Thoracic aorta (tissue), 2 donors: ENCODE results near the gene NASP. TPM values are rescaled to one million over a fixed set of nuclear protein-coding genes. Genes with fewer than 3 reads are reported as not detected.

ENCODE experiments used
- ATAC-seq: fragments of 150-250 bp; one replicate; pipeline ENCODE4 v1.8.0; 2017; ENCODE audit warnings: low read depth; ENCODE audit not compliant: insufficient number of reproducible peaks, low FRiP score
- DNase-seq: peaks from one replicate; pipeline ENCODE4 v3.0.0-alpha.2; 2020; ENCODE audit warnings: low spot score
- H3K27ac ChIP-seq, 2 donors: fragments of 200-600 bp; sonication (generic); 1 replicate in 1 of 2; 2 replicates in 1 of 2; pipeline ENCODE4 v1.5.1; 2016; ENCODE audit warnings: mild to moderate bottlenecking in 2 of 2, moderate library complexity in 2 of 2
- H3K27me3 ChIP-seq: fragments of 200-600 bp; sonication (generic); replicated peaks from 2 replicates; pipeline ENCODE4 v1.6.0; 2016; ENCODE audit warnings: mild to moderate bottlenecking; ENCODE audit not compliant: insufficient read depth
- H3K36me3 ChIP-seq: fragments of 200-600 bp; sonication (generic); one replicate; pipeline ENCODE4 v1.5.1; 2016
- H3K4me1 ChIP-seq, 2 donors: fragments of 200-600 bp; sonication (generic); 1 replicate in 1 of 2; 2 replicates in 1 of 2; pipeline versions ENCODE4 v1.5.1 to v1.6.0; 2016; ENCODE audit warnings: low read depth in 2 of 2, mild to moderate bottlenecking in 1 of 2; ENCODE audit not compliant: control insufficient read depth in 1 of 2
- H3K4me3 ChIP-seq: fragments of 200-600 bp; sonication (generic); 2 replicates; pipeline ENCODE4 v1.5.1; 2016; ENCODE audit warnings: mild to moderate bottlenecking
- H3K9me3 ChIP-seq: fragments of 200-600 bp; sonication (generic); 2 replicates; pipeline ENCODE4 v1.5.1; 2016
- total RNA-seq, 2 donors: library from RNA; depleted of rRNA; stranded (reverse); fragments of >200 nt; gene quantifications; one replicate each; pipeline versions ENCODE4 v1.1.0 to v1.2.3, GENCODE V29; 2016
- TF ChIP-seq, protein P1 (sequence below): fragments of 200-600 bp; sonication (generic); IDR thresholded peaks from one replicate; pipeline ENCODE4 v1.5.1; 2019; ENCODE audit warnings: antibody characterized with exemption

NASP gene
- total RNA-seq, 2 donors from 2014 or later = 34.7 to 91.4 TPM

DNA sequence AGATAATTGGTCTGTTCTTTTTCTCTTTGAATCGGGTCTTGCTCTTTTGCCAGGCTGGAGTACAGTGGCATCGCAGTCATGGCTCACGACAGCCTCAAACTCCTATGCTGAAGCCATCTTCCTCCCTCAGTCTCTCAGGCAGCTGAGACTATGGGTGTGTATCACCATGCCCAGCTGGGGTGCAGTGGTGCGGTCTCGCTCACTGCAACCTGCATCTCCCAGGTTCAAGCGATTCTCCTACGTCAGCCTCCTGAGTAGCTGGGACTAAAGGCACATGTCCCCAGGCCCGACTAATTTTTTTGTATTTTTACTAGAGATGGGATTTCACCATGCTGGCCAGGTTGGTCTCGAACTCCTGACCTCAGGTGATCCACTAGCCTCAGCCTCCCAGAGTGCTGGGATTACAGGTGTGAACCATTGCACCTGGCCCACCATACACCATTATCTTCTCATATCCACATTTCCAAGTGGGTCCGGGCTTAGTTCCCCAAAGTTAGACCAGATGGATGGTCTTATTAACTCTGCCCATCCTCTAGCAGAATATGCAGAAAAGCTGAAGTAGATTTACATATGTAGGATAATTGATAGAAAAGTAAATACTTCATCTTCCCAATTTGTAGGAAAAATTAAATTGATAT, 26.9 kb downstream of the NASP start:
- Histone ChIP-seq H3K4me1 (peaks cover 0 to 4% of the 10 kb centered on the region in 2 donors), H3K4me3 (no peak overlapping the region), H3K27me3 (no peaks in the 10 kb centered on the region), H3K36me3 (peaks cover 29% of the 10 kb centered on the region), H3K9me3 (no peaks in the 10 kb centered on the region), H3K27ac (no peak overlapping the region)
- no peak for DNase-seq
- no peak for ATAC-seq
- TF ChIP-seq, protein P1, sequence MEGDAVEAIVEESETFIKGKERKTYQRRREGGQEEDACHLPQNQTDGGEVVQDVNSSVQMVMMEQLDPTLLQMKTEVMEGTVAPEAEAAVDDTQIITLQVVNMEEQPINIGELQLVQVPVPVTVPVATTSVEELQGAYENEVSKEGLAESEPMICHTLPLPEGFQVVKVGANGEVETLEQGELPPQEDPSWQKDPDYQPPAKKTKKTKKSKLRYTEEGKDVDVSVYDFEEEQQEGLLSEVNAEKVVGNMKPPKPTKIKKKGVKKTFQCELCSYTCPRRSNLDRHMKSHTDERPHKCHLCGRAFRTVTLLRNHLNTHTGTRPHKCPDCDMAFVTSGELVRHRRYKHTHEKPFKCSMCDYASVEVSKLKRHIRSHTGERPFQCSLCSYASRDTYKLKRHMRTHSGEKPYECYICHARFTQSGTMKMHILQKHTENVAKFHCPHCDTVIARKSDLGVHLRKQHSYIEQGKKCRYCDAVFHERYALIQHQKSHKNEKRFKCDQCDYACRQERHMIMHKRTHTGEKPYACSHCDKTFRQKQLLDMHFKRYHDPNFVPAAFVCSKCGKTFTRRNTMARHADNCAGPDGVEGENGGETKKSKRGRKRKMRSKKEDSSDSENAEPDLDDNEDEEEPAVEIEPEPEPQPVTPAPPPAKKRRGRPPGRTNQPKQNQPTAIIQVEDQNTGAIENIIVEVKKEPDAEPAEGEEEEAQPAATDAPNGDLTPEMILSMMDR = no peak

DNA sequence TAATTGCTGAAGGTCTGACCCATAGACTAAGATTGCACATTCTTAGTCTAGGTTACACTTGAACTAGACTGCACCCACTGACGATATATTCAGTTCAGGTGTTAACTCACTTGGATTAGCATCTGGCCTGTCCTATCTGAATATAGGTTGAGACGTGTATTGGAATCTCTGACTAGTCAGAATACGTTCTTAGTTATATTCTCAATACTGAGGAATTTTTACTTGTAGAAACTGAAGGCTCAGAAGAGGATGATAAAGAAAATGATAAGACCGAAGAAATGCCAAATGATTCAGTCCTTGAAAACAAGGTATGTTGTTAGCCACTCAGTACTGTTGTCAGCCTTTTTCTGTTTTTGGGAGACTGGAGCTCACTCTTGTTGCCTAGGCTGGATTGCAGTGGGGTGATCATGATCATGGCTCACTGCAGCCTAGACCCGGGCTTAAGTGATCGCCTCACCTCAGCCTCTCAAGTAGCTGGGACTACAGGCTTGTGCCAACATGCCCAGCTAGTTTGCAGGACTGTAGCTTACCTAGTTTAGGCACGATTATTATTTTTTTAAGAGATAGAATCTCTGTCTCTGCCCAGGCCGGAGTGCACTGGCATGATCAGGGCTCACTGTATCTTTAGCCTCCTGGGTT, 29.2 kb downstream of the NASP start:
- H3K36me3 ChIP-seq = peaks cover 40% of the 10 kb centered on the region

DNA sequence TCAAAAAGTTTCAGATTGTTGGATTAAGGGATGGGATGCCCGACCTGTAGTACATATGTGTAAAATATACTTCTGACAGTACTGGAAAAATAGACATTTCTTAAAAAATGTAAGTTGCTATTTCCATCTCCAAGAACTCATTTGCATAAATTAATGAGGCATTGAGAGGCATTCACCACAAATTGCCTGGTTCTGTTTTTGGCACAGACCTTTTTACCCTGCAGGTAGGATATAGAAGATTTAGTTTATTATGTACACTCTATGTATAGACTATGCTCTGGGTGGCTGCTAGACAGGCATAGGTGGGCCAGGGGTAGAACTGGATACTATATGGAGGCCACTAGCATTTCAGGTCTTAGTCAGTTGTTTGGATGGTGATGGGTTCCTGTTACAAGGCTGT, 32.0 kb downstream of the NASP start:
- H3K27ac ChIP-seq = no peak overlapping the region

More for the DNA sequence above, 29.2 kb downstream of the NASP start:
- no peak for ATAC-seq
- Histone ChIP-seq H3K4me1 (peaks cover 0 to 4% of the 10 kb centered on the region in 2 donors), H3K27ac (no peak overlapping the region), H3K9me3 (no peaks in the 10 kb centered on the region), H3K27me3 (no peaks in the 10 kb centered on the region), H3K4me3 (no peak overlapping the region)
- TF ChIP-seq, protein P1 = no peak
- no peak for DNase-seq

DNA sequence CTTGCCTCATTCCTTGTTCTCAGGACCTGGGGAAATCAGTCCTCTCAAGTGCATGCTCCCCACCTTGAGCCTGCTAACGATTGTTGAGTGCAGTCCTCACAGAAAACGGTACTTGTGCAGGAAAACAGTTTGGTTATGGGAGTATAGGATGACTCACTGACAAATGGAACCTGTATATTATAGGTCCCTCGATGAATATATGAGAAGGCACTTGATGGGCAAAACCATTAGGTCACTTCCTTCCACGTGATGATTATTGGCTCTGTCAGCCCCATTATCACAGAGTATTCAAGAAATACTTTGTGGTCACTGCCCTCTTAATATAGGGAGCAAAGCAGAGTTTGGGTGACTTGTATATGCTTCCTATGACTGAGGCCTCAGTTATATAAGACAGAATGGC, 33.8 kb downstream of the NASP start:
- ATAC-seq = no peak
- Histone ChIP-seq H3K4me1 (peaks cover 0 to 9% of the 10 kb centered on the region in 2 donors), H3K36me3 (peaks cover 40% of the 10 kb centered on the region)

More for the DNA sequence above, 32.0 kb downstream of the NASP start:
- H3K4me3 ChIP-seq = no peak overlapping the region
- TF ChIP-seq, protein P1 = no peak
- no peaks in the 10 kb centered on the region for H3K9me3 ChIP-seq
- H3K4me1 ChIP-seq = no peaks in the 10 kb centered on the region
- ATAC-seq (no peak), DNase-seq (no peak)
- H3K36me3 ChIP-seq = peaks cover 40% of the 10 kb centered on the region
- no peaks in the 10 kb centered on the region for H3K27me3 ChIP-seq

More for the DNA sequence above, 33.8 kb downstream of the NASP start:
- no peaks in the 10 kb centered on the region for H3K27me3 ChIP-seq
- no peaks in the 10 kb centered on the region for H3K9me3 ChIP-seq
- H3K4me3 ChIP-seq = no peak overlapping the region
- H3K27ac ChIP-seq = no peak overlapping the region
- no peak for DNase-seq
- TF ChIP-seq, protein P1 = no peak
